ENCODE data around the gene IGF2. TPM values are rescaled to one million over a fixed set of nuclear protein-coding genes. Genes with fewer than 3 reads are reported as not detected.

The IGF2 gene
- polyA plus RNA-seq, 1 donor from 2014 or later, result not detected

- Histone ChIP-seq H3K27me3 (ENCODE audit: insufficient read depth, low read depth, low read length) (no peaks in the 10 kb centered on the region), H3K79me2 (replicated peaks; ENCODE audit: insufficient read depth, low read length) (no peaks in the 10 kb centered on the region), H3K27ac (ENCODE audit: low read length) (no peak overlapping the region), H3K4me2 (ENCODE audit: low read length) (no peak overlapping the region), H3K36me3 (ENCODE audit: insufficient read depth, low read length) (no peaks in the 10 kb centered on the region), H2AFZ (ENCODE audit: low read depth, low read length) (no peak overlapping the region), H3K4me3 (ENCODE audit: low read length) (no peak overlapping the region), H4K20me1 (ENCODE audit: insufficient read depth) (no peaks in the 10 kb centered on the region), H3K9me3 (ENCODE audit: low read length) (no peaks in the 10 kb centered on the region), H3K9ac (ENCODE audit: low read length) (no peak overlapping the region), H3K9me2 (ENCODE audit: insufficient read depth, low read length) (no peaks in the 10 kb centered on the region), H3F3A (ENCODE audit: insufficient read depth, low read length, poor library complexity, severe bottlenecking) (no peaks in the 10 kb centered on the region)
- TF ChIP-seq MXI1 (conservative IDR thresholded peaks at IDR 0.05; ENCODE audit: poor library complexity, severe bottlenecking) (no peak), CTCF (IDR thresholded peaks at IDR 0.05; ENCODE audit: poor library complexity, severe bottlenecking) (no peak), POLR2AphosphoS5 (IDR thresholded peaks at IDR 0.05) (no peak), EP300 (conservative IDR thresholded peaks at IDR 0.05; ENCODE audit: poor library complexity, severe bottlenecking) (no peak), REST (IDR thresholded peaks at IDR 0.05; ENCODE audit: borderline replicate concordance) (no peak), SMC3 (conservative IDR thresholded peaks at IDR 0.05; ENCODE audit: poor library complexity) (no peak), RAD21 (conservative IDR thresholded peaks at IDR 0.05) (no peak), TAF1 (IDR thresholded peaks at IDR 0.05; ENCODE audit: low read depth) (no peak), EZH2 (IDR thresholded peaks at IDR 0.05; ENCODE audit: borderline replicate concordance, insufficient read depth, low read length, poor library complexity, severe bottlenecking) (no peak)
Measured at GRCh38 chr11:2185324-2186085, 46.3 kb upstream of the IGF2 start.

GRCh38 chr11:2182692-2183474, 43.7 kb upstream of the IGF2 start:
- TF ChIP-seq EP300 (conservative IDR thresholded peaks at IDR 0.05; ENCODE audit: poor library complexity, severe bottlenecking) (no peak), RAD21 (conservative IDR thresholded peaks at IDR 0.05) (no peak), MXI1 (conservative IDR thresholded peaks at IDR 0.05; ENCODE audit: poor library complexity, severe bottlenecking) (no peak), EZH2 (IDR thresholded peaks at IDR 0.05; ENCODE audit: borderline replicate concordance, insufficient read depth, low read length, poor library complexity, severe bottlenecking) (no peak), TAF1 (IDR thresholded peaks at IDR 0.05; ENCODE audit: low read depth) (no peak)
- no peaks in the 10 kb centered on the region for H3F3A ChIP-seq (ENCODE audit: insufficient read depth, low read length, poor library complexity, severe bottlenecking)
- no peak overlapping the region for H2AFZ ChIP-seq (ENCODE audit: low read depth, low read length)

More at GRCh38 chr11:2182692-2183474, 43.7 kb upstream of the IGF2 start:
- no peaks in the 10 kb centered on the region for H3K9me3 ChIP-seq (ENCODE audit: low read length)
- no peak overlapping the region for H3K4me2 ChIP-seq (ENCODE audit: low read length)
- H3K9ac ChIP-seq (ENCODE audit: low read length), result no peak overlapping the region
- no peaks in the 10 kb centered on the region for H3K36me3 ChIP-seq (ENCODE audit: insufficient read depth, low read length)
- no peak overlapping the region for H3K4me3 ChIP-seq (ENCODE audit: low read length)
- no peak overlapping the region for H3K27ac ChIP-seq (ENCODE audit: low read length)
- no peaks in the 10 kb centered on the region for H4K20me1 ChIP-seq (ENCODE audit: insufficient read depth)
- H3K9me2 ChIP-seq (ENCODE audit: insufficient read depth, low read length), result no peaks in the 10 kb centered on the region
- no peaks in the 10 kb centered on the region for H3K79me2 ChIP-seq (replicated peaks; ENCODE audit: insufficient read depth, low read length)
- no peaks in the 10 kb centered on the region for H3K27me3 ChIP-seq (ENCODE audit: insufficient read depth, low read depth, low read length)
